GM18861 (cell line): Measurements from ENCODE around the gene ACACA.

Experiments used
- ATAC-seq: cut with Tn5 transposase; IDR thresholded peaks from one replicate; pipeline ENCODE4 v1.9.1; 2021; ENCODE audit not compliant: unreplicated experiment

ACACA gene

GRCh38 chr17:37239690-37240334, 166.8 kb downstream of the ACACA start:
- ATAC-seq = no peak

- ATAC-seq = no peak
Measured at GRCh38 chr17:37234106-37234505, 172.5 kb downstream of the ACACA start.

GRCh38 chr17:37233036-37233435, 173.6 kb downstream of the ACACA start:
- ATAC-seq = no peak

GRCh38 chr17:37231887-37232286, 174.7 kb downstream of the ACACA start:
- no peak for ATAC-seq

GRCh38 chr17:37230633-37231032, 176.0 kb downstream of the ACACA start:
- ATAC-seq = no peak

GRCh38 chr17:37225465-37225864, 181.2 kb downstream of the ACACA start:
- ATAC-seq = no peak

GRCh38 chr17:37221865-37222264, 184.8 kb downstream of the ACACA start:
- no peak for ATAC-seq

- no peak for ATAC-seq
Measured at GRCh38 chr17:37220607-37220953, 186.1 kb downstream of the ACACA start.

GRCh38 chr17:37219876-37220606, 186.6 kb downstream of the ACACA start:
- ATAC-seq = no peak

- ATAC-seq = no peak
Measured at GRCh38 chr17:37218849-37219248, 187.8 kb downstream of the ACACA start.

GRCh38 chr17:37214416-37214815, 192.2 kb downstream of the ACACA start:
- no peak for ATAC-seq

- ATAC-seq = no peak
Measured at GRCh38 chr17:37213927-37214326, 192.7 kb downstream of the ACACA start.

- ATAC-seq = no peak
Measured at GRCh38 chr17:37212179-37212578, 194.5 kb downstream of the ACACA start.

GRCh38 chr17:37211136-37211535, 195.5 kb downstream of the ACACA start:
- no peak for ATAC-seq

GRCh38 chr17:37207103-37207502, 199.5 kb downstream of the ACACA start:
- ATAC-seq = no peak

- ATAC-seq = no peak
Measured at GRCh38 chr17:37206299-37206698, 200.3 kb downstream of the ACACA start.

GRCh38 chr17:37200497-37200896, 206.1 kb downstream of the ACACA start:
- ATAC-seq = no peak

- ATAC-seq = no peak
Measured at GRCh38 chr17:37197336-37197735, 209.3 kb downstream of the ACACA start.

- ATAC-seq = no peak
Measured at GRCh38 chr17:37194208-37194607, 212.4 kb downstream of the ACACA start.

GRCh38 chr17:37191219-37191618, 215.4 kb downstream of the ACACA start:
- ATAC-seq = no peak

GRCh38 chr17:37190493-37190892, 216.1 kb downstream of the ACACA start:
- no peak for ATAC-seq

GRCh38 chr17:37188157-37188556, 218.5 kb downstream of the ACACA start:
- no peak for ATAC-seq

- no peak for ATAC-seq
Measured at GRCh38 chr17:37187262-37187661, 219.4 kb downstream of the ACACA start.
